GM08714 (cell line): ENCODE measurements around the gene NOPCHAP1.

Experiments
- H3K4me3 ChIP-seq: fragments of 200-500 bp; sonication (Bioruptor generic); 2 replicates; pipeline ENCODE4 v1.5.1; 2014; ENCODE audit warnings: mild to moderate bottlenecking, low read length, inconsistent platforms
- ZNF274 ChIP-seq: IDR thresholded peaks from 2 replicates; pipeline ENCODE4 v1.6.1; 2012; ENCODE audit warnings: mild to moderate bottlenecking, low read depth, low read length

Gene NOPCHAP1

GRCh38 chr12:105020241-105020962 is 34.3 kb downstream of the NOPCHAP1 start:
- TF ChIP-seq ZNF274 = no peak
- no peak overlapping the region for H3K4me3 ChIP-seq

GRCh38 chr12:105024928-105025327 is 38.8 kb downstream of the NOPCHAP1 start:
- H3K4me3 ChIP-seq = no peak overlapping the region
- no peak for TF ChIP-seq ZNF274

- no peak overlapping the region for H3K4me3 ChIP-seq
- no peak for TF ChIP-seq ZNF274
These were observed 39.8 kb downstream of the NOPCHAP1 start for GRCh38 chr12:105025890-105026289.

DNA sequence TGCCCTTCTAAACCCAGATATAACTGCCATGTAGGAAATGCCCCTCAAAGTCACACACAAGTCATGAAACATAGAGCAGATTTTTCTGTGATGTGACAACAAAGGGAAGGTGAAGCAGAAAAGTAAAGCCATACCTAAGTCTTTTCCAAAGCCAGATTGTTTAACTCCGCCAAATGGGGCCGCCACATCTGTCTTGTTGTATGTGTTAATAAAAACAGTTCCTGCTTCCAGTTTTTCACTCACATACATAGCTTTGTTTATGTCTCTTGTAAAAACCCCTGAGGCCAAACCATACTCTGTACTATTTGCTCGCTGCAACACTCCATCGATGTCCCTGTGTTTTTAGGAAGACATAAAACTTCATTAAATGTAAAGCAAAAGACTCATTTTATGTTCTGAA is 40.3 kb downstream of the NOPCHAP1 start:
- TF ChIP-seq ZNF274 = no peak
- H3K4me3 ChIP-seq = no peak overlapping the region

- H3K4me3 ChIP-seq = peak overlapping the region; percentile 55; the same call in 1 of the 2 replicates
- no peak for TF ChIP-seq ZNF274
These were observed 45.0 kb downstream of the NOPCHAP1 start for GRCh38 chr12:105030820-105031807.

DNA sequence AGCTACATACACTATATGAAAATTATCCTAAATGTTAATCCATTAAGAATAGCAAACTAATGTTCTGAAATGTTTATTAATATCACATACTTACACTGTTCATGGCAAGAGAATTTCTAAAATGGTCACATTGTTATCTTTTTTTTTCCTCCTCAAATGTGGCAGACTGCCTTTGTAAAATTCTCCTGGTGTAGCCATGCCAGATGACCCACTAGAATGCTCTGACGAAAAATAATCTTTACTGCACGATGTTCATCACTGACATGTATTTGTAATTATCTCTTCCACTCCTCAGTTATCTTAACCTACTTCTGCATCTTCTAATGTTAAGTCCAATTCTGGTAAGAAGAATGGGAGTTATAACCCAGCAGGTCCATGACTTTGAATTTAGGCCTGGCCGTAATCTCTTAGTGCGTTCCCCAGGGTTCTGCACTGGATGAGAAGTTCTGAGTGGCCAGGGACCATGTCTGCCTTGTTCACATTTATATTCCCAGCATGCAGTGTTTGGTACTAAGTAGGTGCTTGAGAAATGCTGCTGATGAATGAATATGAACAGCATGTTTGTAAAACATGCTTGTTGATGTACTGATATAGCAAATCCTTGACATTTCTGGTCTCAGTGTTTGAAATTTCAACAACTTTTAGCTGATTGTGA is 46.7 kb downstream of the NOPCHAP1 start:
- H3K4me3 ChIP-seq = no peak overlapping the region
- no peak for TF ChIP-seq ZNF274

DNA sequence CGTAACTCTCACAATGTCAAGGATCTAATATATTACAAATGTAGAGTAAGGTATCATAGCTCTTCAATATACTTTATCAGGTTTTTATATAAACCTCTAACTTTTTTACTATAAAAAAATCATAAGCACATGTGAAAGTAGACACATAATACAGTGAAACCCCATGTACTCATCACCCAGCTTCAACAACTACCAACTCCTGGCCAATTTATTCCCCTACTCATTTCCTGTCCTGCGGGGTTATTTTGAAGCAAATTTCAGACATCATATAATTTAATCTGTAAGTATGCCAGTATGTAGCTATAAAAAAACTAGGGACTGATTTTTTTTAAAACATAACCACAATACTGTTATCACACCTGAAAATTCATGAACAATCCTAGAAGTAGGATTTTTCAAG is 47.7 kb downstream of the NOPCHAP1 start:
- no peak for TF ChIP-seq ZNF274
- H3K4me3 ChIP-seq = no peak overlapping the region
